Activated CD4-positive, CD25-positive, alpha-beta regulatory T cell treated with anti-CD3 and anti-CD28 coated beads, Interleukin-2, amount 50 U/mL, for 72 hours (primary cell): ENCODE results near the gene CCDC127.
"Not testable (repeated sequence)": the region's sequence is repeated elsewhere in the genome, so short reads cannot be mapped to it uniquely, and the experiment has no call there.

Experiments
- DNase-seq: peaks from one replicate; pipeline ENCODE4 v3.0.0; 2021

CCDC127 gene

DNA sequence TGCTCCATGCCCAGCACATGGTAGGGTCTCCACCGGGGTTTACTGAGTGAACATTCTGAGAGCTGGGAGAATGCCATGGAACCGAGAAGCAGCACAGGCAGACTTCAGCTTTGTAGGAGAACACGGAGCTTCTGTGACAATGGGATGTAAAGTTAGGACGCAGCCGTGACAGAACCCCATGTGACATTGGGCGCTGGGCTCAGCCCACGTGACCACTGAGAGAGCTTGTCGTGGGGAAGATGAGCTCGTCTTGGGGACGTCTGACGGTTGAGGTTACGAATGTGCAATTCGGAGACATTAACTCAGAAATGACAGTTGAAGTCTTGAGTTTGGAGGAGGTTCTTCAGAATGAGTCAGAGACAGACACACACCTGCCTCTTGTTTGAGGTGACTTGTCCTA, 13.7 kb upstream of the CCDC127 start:
- no peak for DNase-seq

GRCh38 chr5:230711-231110, 12.8 kb upstream of the CCDC127 start:
- DNase-seq: no peak

DNA sequence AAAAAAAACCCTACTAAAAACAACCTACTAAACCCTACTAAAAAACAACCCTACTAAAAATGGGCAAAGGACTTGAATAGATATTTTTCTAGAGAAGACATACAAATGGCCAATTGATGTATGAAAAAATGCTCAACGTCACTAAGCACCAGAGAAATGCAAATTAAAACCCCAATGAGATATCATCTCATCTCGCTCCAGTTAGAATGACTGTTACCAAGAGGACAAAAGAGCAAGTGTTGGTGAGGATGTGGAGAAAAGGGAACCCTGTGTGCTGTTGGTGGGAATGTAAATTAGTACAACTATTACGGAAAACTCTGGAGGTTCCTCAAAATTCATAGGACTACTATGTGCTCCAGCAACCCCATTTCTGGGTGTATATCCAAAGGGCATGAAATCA, 10.9 kb upstream of the CCDC127 start:
- no peak for DNase-seq

DNA sequence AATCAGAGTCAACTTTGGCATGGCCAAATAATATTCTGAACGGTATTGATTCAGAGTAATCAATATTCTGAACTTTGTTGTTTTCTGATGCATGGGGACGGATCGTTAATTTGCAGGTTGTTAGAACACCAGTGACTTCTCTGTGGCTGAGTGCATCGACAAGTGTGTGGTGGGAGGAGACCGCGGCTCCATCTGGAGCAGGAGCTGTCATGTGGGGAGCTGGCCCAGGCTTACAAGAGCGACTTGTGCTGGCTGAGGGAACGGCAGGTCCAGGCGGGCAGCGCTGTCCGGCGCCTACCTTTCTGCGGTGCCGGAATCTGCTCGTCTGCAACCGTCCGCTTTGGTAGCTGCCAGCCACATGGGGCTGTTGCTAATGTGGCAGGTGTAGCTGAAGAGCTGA, 9.4 kb upstream of the CCDC127 start:
- not testable (repeated sequence) for DNase-seq

GRCh38 chr5:225334-225733, 7.4 kb upstream of the CCDC127 start:
- no peak for DNase-seq

- no peak for DNase-seq
Measured at GRCh38 chr5:223791-224190, 5.8 kb upstream of the CCDC127 start.

DNA sequence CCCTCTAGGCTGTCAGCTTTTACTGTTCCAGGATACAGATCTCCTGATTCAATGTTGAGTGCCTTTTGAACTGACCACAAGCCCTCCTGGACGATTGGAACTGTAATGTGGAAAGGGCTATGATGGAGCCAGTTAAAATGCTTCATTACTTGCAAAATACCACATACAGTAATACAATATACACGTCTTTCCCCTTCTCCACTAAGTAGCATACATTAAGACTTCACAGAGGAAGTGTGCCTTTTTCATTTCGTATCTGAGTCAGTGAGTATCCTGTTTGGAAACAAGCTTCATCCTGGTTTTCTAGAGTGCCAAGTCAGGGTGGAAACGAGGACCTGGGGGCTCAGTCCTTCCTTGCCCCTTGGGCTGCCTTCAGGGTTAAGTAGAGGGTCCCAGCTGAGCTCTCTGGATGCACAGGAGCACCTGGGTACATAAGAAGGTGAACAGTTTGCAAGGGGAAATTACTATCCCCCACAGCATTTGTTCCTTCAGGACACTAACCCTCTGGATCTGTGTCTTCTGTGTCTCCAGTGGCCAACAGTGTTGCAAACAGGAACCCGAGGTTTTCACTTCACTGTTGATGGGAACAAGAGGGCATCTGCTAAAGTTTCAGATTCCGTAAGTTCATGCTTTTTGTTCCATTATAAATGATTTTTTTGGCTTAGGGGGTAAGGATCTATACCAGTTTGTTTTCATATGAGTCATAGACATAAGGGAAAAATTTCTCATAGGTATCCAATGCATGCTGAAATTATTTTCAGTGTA, 5.2 kb upstream of the CCDC127 start:
- not testable (repeated sequence) for DNase-seq

DNA sequence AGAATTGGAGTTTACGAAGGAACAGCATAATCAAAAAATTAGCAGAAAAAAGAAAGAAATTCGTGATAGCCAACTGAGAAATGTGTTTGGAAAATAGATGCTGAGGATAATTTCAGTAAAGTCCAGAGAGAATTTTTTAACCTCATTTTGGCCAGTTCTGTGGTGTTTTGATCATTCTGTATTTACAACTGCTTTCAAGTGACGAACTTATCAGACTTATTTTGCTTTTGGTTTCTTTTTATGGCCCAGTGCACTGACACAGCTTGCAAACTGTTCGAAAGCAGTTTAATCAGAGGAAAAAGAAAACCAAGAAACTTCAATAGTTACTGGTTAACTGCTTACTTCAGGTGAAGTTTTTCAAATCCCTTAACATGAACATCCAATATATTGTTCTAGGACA, 2.0 kb upstream of the CCDC127 start:
- DNase-seq: no peak

DNA sequence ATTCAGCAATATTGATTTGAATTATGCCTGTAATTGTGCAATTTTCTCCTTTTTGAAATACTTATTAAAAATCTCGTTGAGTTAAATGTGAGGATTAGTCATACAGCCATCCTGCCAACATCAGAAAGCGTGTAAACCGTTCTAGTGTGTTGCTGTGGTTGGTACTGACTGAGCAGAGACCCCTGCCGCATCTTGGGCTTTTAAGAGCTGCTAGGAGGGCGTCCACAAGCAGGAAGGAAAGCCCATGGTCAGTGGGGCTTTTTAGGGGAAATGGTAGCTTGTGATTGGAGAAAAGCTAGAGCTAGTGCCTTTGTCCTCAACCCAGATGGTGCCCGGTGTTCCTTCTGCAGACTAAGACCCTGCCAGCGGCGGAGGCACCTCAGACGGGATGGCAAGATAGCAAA, 1.5 kb upstream of the CCDC127 start:
- DNase-seq: no peak

- peak; percentile 41 for DNase-seq
Measured at GRCh38 chr5:218457-219291, 721 bp upstream of the CCDC127 start.

DNA sequence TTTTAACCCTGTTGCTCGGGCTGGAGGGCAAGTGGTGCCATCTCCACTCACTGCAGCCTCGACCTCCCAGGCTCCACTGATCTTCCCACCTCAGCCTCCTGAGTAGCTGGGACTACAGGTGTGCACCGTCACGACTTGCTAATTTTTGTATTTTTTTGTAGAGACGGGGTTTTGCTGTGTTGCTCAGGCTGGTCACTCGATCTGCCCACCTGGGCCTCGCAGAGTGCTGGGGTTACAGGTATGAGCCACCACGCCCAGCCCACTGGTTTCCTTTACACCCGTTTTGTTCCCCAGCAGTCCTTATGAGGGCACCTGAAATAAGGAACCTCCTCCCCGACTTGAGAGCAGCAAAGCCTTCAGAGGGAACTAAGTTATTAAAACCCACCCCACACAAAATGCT, 1.9 kb downstream of the CCDC127 start:
- not testable (repeated sequence) for DNase-seq

DNA sequence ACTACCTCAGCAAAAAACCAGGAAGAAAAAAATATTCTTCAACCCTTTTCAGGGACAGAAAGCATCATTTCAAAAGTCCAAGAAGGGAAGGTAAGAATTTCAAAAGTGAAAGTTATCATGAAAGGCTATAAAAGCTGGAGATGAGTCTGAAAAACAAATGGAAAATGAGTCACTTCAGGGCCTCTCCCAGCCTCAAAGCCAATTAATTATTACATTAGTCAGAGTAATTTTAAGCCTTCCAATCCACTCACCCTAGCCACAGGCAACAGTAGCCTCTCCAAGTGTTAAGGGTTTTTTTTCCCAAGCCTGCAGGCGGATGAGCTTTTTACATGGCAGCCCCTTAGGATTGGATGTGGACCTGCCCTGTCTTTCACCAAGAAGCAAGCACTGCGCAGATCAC, 2.7 kb downstream of the CCDC127 start:
- not testable (repeated sequence) for DNase-seq

GRCh38 chr5:213803-214395, 4.1 kb downstream of the CCDC127 start:
- DNase-seq: no peak

- no peak for DNase-seq
Measured at GRCh38 chr5:208449-209114, 9.4 kb downstream of the CCDC127 start.

DNA sequence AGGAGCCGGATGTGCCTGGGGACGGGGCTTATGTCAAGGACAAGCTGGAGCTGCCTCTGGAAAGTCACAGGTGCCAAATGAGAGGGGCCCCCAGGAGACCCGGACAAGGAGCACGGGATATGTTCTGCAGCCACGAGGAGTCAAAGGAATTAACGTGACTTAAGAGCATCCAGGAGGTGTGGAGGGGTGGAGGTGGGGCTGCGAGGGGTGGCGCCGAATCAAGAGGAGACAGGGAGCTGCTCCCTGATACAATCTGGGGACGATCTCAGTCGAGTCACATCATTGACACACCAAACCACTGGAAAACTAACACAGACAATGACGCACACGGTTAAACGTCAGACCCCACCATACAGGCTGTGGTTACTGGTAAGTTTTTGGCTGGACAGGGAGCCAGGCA, 10.4 kb downstream of the CCDC127 start:
- no peak for DNase-seq

- DNase-seq: no peak
Measured at GRCh38 chr5:206927-207536, 10.9 kb downstream of the CCDC127 start.

GRCh38 chr5:206406-206805, 11.5 kb downstream of the CCDC127 start:
- DNase-seq: no peak

GRCh38 chr5:204966-205670, 12.8 kb downstream of the CCDC127 start:
- DNase-seq: no peak

- no peak for DNase-seq
Measured at GRCh38 chr5:204462-204861, 13.5 kb downstream of the CCDC127 start.

DNA sequence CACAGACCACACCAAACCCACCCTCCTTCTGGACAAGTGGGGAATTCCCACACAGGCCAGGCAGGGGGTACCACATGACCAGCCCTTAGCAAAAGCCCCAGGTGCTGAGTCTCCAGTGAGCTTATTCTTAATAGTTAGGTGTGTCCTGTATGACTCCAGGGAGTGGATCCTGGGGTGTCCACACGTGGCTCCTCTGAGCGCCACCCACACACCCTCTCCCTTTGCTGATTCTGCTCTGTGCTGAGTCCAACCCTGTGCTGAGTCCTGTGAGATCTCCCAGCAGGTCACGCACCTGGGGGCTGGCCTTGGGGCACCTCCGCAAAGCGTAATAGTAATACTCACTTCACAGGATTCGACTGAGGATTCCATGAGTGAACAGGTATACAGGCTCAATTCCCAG, 14.0 kb downstream of the CCDC127 start:
- DNase-seq: no peak

GRCh38 chr5:203246-203930, 14.6 kb downstream of the CCDC127 start:
- DNase-seq: no peak

DNA sequence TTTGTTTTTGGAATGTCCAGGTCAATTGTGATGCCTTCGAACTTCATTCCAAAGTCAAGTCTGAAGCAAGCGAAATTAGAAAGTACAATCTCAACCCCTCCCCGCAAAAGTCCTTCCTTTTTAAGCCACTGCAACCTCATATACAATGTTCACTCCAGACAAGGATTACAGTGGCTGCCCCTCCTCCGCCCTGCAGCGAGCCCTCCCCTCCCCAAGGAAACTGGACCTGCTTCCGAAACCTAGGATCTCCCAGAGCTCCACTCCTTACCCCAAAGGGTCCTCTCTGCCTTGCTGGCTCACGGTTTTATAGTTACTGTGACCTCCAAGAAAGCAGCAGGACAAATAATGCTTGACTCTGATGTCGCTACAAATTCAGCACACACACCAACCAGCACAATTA, 16.3 kb downstream of the CCDC127 start:
- no peak for DNase-seq
